HepG2 (cell line): ENCODE measurements around the gene ANKRD52. TPM values are rescaled to one million over a fixed set of nuclear protein-coding genes. Genes with fewer than 3 reads are reported as not detected.
A peak's percentile ranks its signal among the peaks of the same experiment; 100 is the strongest.

Experiments
- BCL3 ChIP-seq: sonication (generic); formaldehyde crosslinking; IDR thresholded peaks from 2 replicates; pipeline ENCODE4 v1.5.1; 2020; ENCODE audit warnings: mild to moderate bottlenecking, missing genetic modification reagents, moderate library complexity
- GABPB1 ChIP-seq: IDR thresholded peaks from 2 replicates; pipeline ENCODE4 v1.6.1; 2016; ENCODE audit warnings: mild to moderate bottlenecking, missing genetic modification reagents, moderate library complexity, missing compliant biosample characterization
- JDP2 ChIP-seq: sonication (generic); formaldehyde crosslinking; IDR thresholded peaks from 2 replicates; pipeline ENCODE4 v1.8.1; 2022; ENCODE audit warnings: missing genetic modification reagents, borderline replicate concordance
- NR2F2 ChIP-seq: IDR thresholded peaks from 2 replicates; pipeline ENCODE4 v1.6.1; 2012; ENCODE audit warnings: low read depth, inconsistent platforms, borderline replicate concordance
- PITX1 ChIP-seq: sonication (generic); formaldehyde crosslinking; IDR thresholded peaks from 2 replicates; pipeline ENCODE4 v1.5.1; 2020; ENCODE audit warnings: mild to moderate bottlenecking, missing genetic modification reagents
- SATB2 ChIP-seq: sonication (generic); formaldehyde crosslinking; IDR thresholded peaks from 2 replicates; pipeline ENCODE4 v1.5.0; 2020; ENCODE audit warnings: missing genetic modification reagents
- SMAD9 ChIP-seq: sonication (generic); formaldehyde crosslinking; IDR thresholded peaks from 2 replicates; pipeline ENCODE4 v1.5.1; 2020; ENCODE audit warnings: mild to moderate bottlenecking, missing genetic modification reagents
- SUZ12 ChIP-seq: fragments of 150-350 bp; IDR thresholded peaks from 2 replicates; pipeline ENCODE4 v1.6.1; 2014; ENCODE audit warnings: low read depth, low read length
- TEAD3 ChIP-seq: optimal IDR thresholded peaks from 2 replicates; pipeline ENCODE3; 2016; ENCODE audit warnings: borderline replicate concordance
- ZKSCAN1 ChIP-seq: fragments of 150-350 bp; IDR thresholded peaks from 2 replicates; pipeline ENCODE4 v1.6.1; 2014; ENCODE audit warnings: low read length
- ZNF430 ChIP-seq: sonication (generic); formaldehyde crosslinking; IDR thresholded peaks from 2 replicates; pipeline ENCODE4 v1.9.0; 2021; ENCODE audit warnings: mild to moderate bottlenecking, missing genetic modification reagents
- ZNF441 ChIP-seq: sonication (generic); formaldehyde crosslinking; IDR thresholded peaks from 2 replicates; pipeline ENCODE4 v1.7.0; 2021; ENCODE audit warnings: missing genetic modification reagents, borderline replicate concordance
- ZNF605 ChIP-seq: sonication (generic); formaldehyde crosslinking; IDR thresholded peaks from 2 replicates; pipeline ENCODE4 v1.8.0; 2022; ENCODE audit warnings: mild to moderate bottlenecking, missing genetic modification reagents
- ZSCAN25 ChIP-seq: sonication (generic); formaldehyde crosslinking; IDR thresholded peaks from 2 replicates; pipeline ENCODE4 v1.8.0; 2022; ENCODE audit warnings: mild to moderate bottlenecking, missing genetic modification reagents
- polyA plus RNA-seq, 8 experiments: library from polyadenylated mRNA; depleted of rRNA in 3 of 8; stranded (reverse) in 7 of 8; unstranded in 1 of 8; fragments of >200 nt; fragmentation: Illumina TruSeq in 4 of 8; extraction: Trizol in 4 of 8; gene quantifications; 2 replicates each; pipeline versions ENCODE4 v1.2.1 to v1.2.3, GENCODE V29; 2011 to 2016; ENCODE audit warnings: low read depth in 4 of 8, missing spikeins in 1 of 8, mixed read lengths in 1 of 8; ENCODE audit not compliant: insufficient read depth in 1 of 8
- total RNA-seq, 5 experiments: library from RNA; depleted of rRNA; stranded (reverse); fragments of >200 nt; fragmentation: Illumina TruSeq; extraction: Trizol; gene quantifications; 2 replicates each; pipeline ENCODE4 v1.2.3, GENCODE V29; 2016; ENCODE audit warnings: low read depth in 1 of 5
- TF ChIP-seq, protein P1 (sequence below): sonication (generic); formaldehyde crosslinking; IDR thresholded peaks from 2 replicates; pipeline ENCODE4 v1.4.0; 2020; ENCODE audit warnings: missing genetic modification reagents, borderline replicate concordance
- TF ChIP-seq, protein P2 (sequence below): IDR thresholded peaks from 2 replicates; pipeline ENCODE4 v1.6.1; 2016; ENCODE audit warnings: low read depth, borderline replicate concordance
- TF ChIP-seq, protein P3 (sequence below): sonication (generic); formaldehyde crosslinking; IDR thresholded peaks from 2 replicates; pipeline ENCODE4 v1.5.1; 2020; ENCODE audit warnings: mild to moderate bottlenecking, missing genetic modification reagents, moderate library complexity
- TF ChIP-seq, protein P4 (sequence below): sonication (generic); formaldehyde crosslinking; IDR thresholded peaks from 2 replicates; pipeline ENCODE4 v1.4.0; 2020; ENCODE audit warnings: missing genetic modification reagents

ANKRD52 gene
- total and polyA plus RNA-seq, 2 of the 13 experiments (the other 11 are each of a cell fraction or from before 2014, with no cell fraction given), result 7.8 to 9.2 TPM

DNA sequence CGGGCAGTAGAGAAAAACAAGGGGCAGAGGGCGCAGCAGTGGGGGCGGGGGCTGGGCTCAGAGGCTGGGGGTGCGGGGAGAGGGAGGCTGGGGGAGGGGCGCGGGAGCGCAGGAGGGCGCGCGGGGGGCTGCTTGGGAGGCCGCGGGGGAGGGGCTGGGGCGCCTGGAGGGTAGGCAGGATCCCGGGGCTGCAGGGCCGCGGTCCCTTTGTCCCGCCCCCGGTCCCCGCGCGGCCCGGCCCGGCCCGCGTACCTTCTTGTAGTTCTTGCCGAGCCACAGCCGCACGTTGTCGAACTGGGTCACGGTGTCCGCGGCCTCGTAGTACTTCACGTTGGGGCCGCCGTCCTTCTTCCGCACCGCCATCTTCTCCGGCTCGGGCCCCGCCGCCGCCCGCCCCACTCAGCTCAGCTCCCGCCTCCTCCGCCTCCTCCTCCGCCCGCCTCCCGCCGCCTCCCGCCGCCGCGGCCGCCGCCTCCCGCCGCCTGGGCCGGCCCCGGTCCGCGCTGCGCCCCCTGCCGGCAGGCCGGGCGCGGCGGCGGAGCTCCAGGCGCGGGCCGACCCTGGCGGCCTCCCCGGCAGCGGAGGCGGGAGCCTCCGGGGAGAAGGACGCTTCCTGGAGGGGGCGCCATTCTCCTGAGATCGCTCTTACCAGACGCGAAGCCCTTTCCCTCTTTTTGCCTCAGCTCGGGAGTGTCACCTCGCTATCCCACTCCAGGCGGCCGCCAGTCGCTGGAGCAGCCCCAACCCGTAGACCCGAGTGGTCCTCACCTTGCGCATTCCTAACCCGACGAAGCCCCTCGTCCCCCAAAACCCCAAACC, 68.9 kb downstream of the ANKRD52 start, which contains the start of gene SMARCC2 (continued):
- TF ChIP-seq, protein P1, sequence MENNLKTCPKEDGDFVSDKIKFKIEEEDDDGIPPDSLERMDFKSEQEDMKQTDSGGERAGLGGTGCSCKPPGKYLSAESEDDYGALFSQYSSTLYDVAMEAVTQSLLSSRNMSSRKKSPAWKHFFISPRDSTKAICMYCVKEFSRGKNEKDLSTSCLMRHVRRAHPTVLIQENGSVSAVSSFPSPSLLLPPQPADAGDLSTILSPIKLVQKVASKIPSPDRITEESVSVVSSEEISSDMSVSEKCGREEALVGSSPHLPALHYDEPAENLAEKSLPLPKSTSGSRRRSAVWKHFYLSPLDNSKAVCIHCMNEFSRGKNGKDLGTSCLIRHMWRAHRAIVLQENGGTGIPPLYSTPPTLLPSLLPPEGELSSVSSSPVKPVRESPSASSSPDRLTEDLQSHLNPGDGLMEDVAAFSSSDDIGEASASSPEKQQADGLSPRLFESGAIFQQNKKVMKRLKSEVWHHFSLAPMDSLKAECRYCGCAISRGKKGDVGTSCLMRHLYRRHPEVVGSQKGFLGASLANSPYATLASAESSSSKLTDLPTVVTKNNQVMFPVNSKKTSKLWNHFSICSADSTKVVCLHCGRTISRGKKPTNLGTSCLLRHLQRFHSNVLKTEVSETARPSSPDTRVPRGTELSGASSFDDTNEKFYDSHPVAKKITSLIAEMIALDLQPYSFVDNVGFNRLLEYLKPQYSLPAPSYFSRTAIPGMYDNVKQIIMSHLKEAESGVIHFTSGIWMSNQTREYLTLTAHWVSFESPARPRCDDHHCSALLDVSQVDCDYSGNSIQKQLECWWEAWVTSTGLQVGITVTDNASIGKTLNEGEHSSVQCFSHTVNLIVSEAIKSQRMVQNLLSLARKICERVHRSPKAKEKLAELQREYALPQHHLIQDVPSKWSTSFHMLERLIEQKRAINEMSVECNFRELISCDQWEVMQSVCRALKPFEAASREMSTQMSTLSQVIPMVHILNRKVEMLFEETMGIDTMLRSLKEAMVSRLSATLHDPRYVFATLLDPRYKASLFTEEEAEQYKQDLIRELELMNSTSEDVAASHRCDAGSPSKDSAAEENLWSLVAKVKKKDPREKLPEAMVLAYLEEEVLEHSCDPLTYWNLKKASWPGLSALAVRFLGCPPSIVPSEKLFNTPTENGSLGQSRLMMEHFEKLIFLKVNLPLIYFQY, result peak; percentile 70
- no peak for TF ChIP-seq PITX1 (CRISPR knock-in tag)
- no peak for TF ChIP-seq BCL3 (CRISPR knock-in tag)
- TF ChIP-seq ZKSCAN1, result peak; percentile 45; the same call in 1 of the 2 replicates
- peak; percentile 9; the same call in 1 of the 2 replicates for TF ChIP-seq GABPB1 (CRISPR knock-in tag)
- no peak for TF ChIP-seq SUZ12
- TF ChIP-seq, protein P2, sequence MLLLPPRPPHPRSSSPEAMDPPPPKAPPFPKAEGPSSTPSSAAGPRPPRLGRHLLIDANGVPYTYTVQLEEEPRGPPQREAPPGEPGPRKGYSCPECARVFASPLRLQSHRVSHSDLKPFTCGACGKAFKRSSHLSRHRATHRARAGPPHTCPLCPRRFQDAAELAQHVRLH (CRISPR knock-in tag), result 0 out of 2 replicates have a peak, but pooled peaks have one; percentile 23
- TF ChIP-seq NR2F2, result no peak
- TF ChIP-seq, protein P3, sequence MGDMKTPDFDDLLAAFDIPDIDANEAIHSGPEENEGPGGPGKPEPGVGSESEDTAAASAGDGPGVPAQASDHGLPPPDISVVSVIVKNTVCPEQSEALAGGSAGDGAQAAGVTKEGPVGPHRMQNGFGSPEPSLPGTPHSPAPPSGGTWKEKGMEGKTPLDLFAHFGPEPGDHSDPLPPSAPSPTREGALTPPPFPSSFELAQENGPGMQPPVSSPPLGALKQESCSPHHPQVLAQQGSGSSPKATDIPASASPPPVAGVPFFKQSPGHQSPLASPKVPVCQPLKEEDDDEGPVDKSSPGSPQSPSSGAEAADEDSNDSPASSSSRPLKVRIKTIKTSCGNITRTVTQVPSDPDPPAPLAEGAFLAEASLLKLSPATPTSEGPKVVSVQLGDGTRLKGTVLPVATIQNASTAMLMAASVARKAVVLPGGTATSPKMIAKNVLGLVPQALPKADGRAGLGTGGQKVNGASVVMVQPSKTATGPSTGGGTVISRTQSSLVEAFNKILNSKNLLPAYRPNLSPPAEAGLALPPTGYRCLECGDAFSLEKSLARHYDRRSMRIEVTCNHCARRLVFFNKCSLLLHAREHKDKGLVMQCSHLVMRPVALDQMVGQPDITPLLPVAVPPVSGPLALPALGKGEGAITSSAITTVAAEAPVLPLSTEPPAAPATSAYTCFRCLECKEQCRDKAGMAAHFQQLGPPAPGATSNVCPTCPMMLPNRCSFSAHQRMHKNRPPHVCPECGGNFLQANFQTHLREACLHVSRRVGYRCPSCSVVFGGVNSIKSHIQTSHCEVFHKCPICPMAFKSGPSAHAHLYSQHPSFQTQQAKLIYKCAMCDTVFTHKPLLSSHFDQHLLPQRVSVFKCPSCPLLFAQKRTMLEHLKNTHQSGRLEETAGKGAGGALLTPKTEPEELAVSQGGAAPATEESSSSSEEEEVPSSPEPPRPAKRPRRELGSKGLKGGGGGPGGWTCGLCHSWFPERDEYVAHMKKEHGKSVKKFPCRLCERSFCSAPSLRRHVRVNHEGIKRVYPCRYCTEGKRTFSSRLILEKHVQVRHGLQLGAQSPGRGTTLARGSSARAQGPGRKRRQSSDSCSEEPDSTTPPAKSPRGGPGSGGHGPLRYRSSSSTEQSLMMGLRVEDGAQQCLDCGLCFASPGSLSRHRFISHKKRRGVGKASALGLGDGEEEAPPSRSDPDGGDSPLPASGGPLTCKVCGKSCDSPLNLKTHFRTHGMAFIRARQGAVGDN (CRISPR knock-in tag), result no peak; the same call in none of the 2 replicates
- TF ChIP-seq ZSCAN25 (CRISPR knock-in tag), result no peak
- TF ChIP-seq SMAD9 (CRISPR knock-in tag), result no peak
- TF ChIP-seq ZNF441 (CRISPR knock-in tag), result no peak
- TF ChIP-seq ZNF430 (CRISPR knock-in tag), result peak; percentile 71; the same call in 1 of the 2 replicates
- 0 out of 2 replicates have a peak, but pooled peaks have one; percentile 56 for TF ChIP-seq ZNF605
- no peak for TF ChIP-seq SATB2
- peak; percentile 36 for TF ChIP-seq TEAD3 (CRISPR knock-in tag)
- TF ChIP-seq, protein P4, sequence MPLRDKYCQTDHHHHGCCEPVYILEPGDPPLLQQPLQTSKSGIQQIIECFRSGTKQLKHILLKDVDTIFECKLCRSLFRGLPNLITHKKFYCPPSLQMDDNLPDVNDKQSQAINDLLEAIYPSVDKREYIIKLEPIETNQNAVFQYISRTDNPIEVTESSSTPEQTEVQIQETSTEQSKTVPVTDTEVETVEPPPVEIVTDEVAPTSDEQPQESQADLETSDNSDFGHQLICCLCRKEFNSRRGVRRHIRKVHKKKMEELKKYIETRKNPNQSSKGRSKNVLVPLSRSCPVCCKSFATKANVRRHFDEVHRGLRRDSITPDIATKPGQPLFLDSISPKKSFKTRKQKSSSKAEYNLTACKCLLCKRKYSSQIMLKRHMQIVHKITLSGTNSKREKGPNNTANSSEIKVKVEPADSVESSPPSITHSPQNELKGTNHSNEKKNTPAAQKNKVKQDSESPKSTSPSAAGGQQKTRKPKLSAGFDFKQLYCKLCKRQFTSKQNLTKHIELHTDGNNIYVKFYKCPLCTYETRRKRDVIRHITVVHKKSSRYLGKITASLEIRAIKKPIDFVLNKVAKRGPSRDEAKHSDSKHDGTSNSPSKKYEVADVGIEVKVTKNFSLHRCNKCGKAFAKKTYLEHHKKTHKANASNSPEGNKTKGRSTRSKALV (CRISPR knock-in tag), result no peak
- TF ChIP-seq JDP2 (CRISPR knock-in tag), result no peak
